SK-N-SH treated with all-trans-retinoic acid at 6 μM for 48 hours (cell line): ENCODE results near the gene LEFTY1.

Experiments used
- ATAC-seq: fragments of 200-7000 bp; cut with Tn5 transposase; 3 replicates; pipeline ENCODE4 v1.9.1; 2020; ENCODE audit warnings: mild to moderate bottlenecking, moderate library complexity
- ARNTL ChIP-seq: fragments of 450-650 bp; formaldehyde crosslinking; IDR thresholded peaks from 2 replicates; pipeline ENCODE4 v1.5.0; 2020; ENCODE audit warnings: low read depth, mild to moderate bottlenecking, moderate library complexity, borderline replicate concordance
- BACH2 ChIP-seq: fragments of 250-450 bp; sonication (Bioruptor Pico); IDR thresholded peaks from 2 replicates; pipeline ENCODE4 v1.9.0; 2021; ENCODE audit warnings: mild to moderate bottlenecking, borderline replicate concordance
- CSDC2 ChIP-seq: fragments of 250-450 bp; sonication (Bioruptor Pico); IDR thresholded peaks from 2 replicates; pipeline ENCODE4 v1.5.0; 2020; ENCODE audit warnings: mild to moderate bottlenecking, moderate library complexity
- CSRNP3 ChIP-seq: fragments of 250-450 bp; sonication (Bioruptor Pico); IDR thresholded peaks from 2 replicates; pipeline ENCODE4 v1.5.1; 2021; ENCODE audit warnings: mild to moderate bottlenecking, moderate library complexity
- ESRRG ChIP-seq: fragments of 250-450 bp; sonication (Bioruptor Pico); IDR thresholded peaks from 2 replicates; pipeline ENCODE4 v1.6.1; 2021; ENCODE audit warnings: mild to moderate bottlenecking
- GLIS3 ChIP-seq: fragments of 250-450 bp; sonication (Bioruptor Pico); IDR thresholded peaks from 2 replicates; pipeline ENCODE4 v1.5.0; 2020; ENCODE audit warnings: mild to moderate bottlenecking, moderate library complexity
- ISL1 ChIP-seq: fragments of 250-450 bp; sonication (Bioruptor Pico); IDR thresholded peaks from 2 replicates; pipeline ENCODE4 v2.1.2; 2022; ENCODE audit warnings: mild to moderate bottlenecking, moderate library complexity
- OSR1 ChIP-seq: fragments of 250-450 bp; sonication (Bioruptor Pico); IDR thresholded peaks from 2 replicates; pipeline ENCODE4 v1.8.0; 2022; ENCODE audit warnings: moderate library complexity, mild to moderate bottlenecking, inconsistent platforms
- PPARA ChIP-seq: fragments of 250-450 bp; sonication (Bioruptor Pico); IDR thresholded peaks from 2 replicates; pipeline ENCODE4 v1.5.0; 2020; ENCODE audit warnings: mild to moderate bottlenecking, borderline replicate concordance
- RARB ChIP-seq: fragments of 250-450 bp; sonication (Bioruptor Pico); IDR thresholded peaks from 2 replicates; pipeline ENCODE4 v1.8.0; 2021; ENCODE audit warnings: mild to moderate bottlenecking, moderate library complexity
- SNAI2 ChIP-seq: fragments of 250-450 bp; sonication (Bioruptor Pico); IDR thresholded peaks from 2 replicates; pipeline ENCODE4 v1.5.0; 2020; ENCODE audit warnings: mild to moderate bottlenecking, moderate library complexity
- TCF4 ChIP-seq: fragments of 250-450 bp; sonication (Bioruptor Pico); IDR thresholded peaks from 2 replicates; pipeline ENCODE4 v1.8.0; 2021; ENCODE audit warnings: mild to moderate bottlenecking, moderate library complexity, borderline replicate concordance
- TOX ChIP-seq: fragments of 250-450 bp; sonication (Bioruptor Pico); IDR thresholded peaks from 2 replicates; pipeline ENCODE4 v1.8.0; 2021; ENCODE audit warnings: mild to moderate bottlenecking, moderate library complexity, borderline replicate concordance
- ZC3H10 ChIP-seq: fragments of 250-450 bp; sonication (Bioruptor Pico); IDR thresholded peaks from 2 replicates; pipeline ENCODE4 v1.5.1; 2021; ENCODE audit warnings: mild to moderate bottlenecking, moderate library complexity
- ZFP3 ChIP-seq: fragments of 250-450 bp; sonication (Bioruptor Pico); IDR thresholded peaks from 2 replicates; pipeline ENCODE4 v1.5.0; 2020; ENCODE audit warnings: mild to moderate bottlenecking, moderate library complexity
- ZFP30 ChIP-seq: fragments of 450-650 bp; formaldehyde crosslinking; IDR thresholded peaks from 2 replicates; pipeline ENCODE4 v1.5.0; 2022; ENCODE audit warnings: mild to moderate bottlenecking, moderate library complexity
- ZNF565 ChIP-seq: fragments of 450-650 bp; formaldehyde crosslinking; conservative IDR thresholded peaks from 2 replicates; pipeline ENCODE4 v1.5.0; 2020; ENCODE audit warnings: low read depth, mild to moderate bottlenecking, moderate library complexity
- ZNF70 ChIP-seq: fragments of 450-650 bp; formaldehyde crosslinking; IDR thresholded peaks from 2 replicates; pipeline ENCODE4 v1.5.0; 2020; ENCODE audit warnings: mild to moderate bottlenecking, moderate library complexity
- ZNF8 ChIP-seq: fragments of 450-650 bp; formaldehyde crosslinking; IDR thresholded peaks from 2 replicates; pipeline ENCODE4 v1.5.0; 2020; ENCODE audit warnings: mild to moderate bottlenecking, moderate library complexity
- TF ChIP-seq, protein P1 (sequence below): fragments of 250-450 bp; sonication (Bioruptor Pico); IDR thresholded peaks from 2 replicates; pipeline ENCODE4 v1.8.0; 2020; ENCODE audit warnings: mild to moderate bottlenecking, moderate library complexity, borderline replicate concordance
- TF ChIP-seq, protein P2 (sequence below): fragments of 250-450 bp; sonication (Bioruptor Pico); IDR thresholded peaks from 2 replicates; pipeline ENCODE4 v1.5.1; 2020; ENCODE audit warnings: low read depth, mild to moderate bottlenecking, moderate library complexity
- TF ChIP-seq, protein P3 (sequence below): fragments of 250-450 bp; sonication (Bioruptor Pico); IDR thresholded peaks from 2 replicates; pipeline ENCODE4 v1.8.0; 2021; ENCODE audit warnings: low read depth, mild to moderate bottlenecking, moderate library complexity, borderline replicate concordance

Gene LEFTY1

GRCh38 chr1:225880636-225881035 is 8.3 kb downstream of the LEFTY1 start:
- ATAC-seq: no peak
- TF ChIP-seq ZFP30 (CRISPR knock-in tag) (no peak), SNAI2 (CRISPR knock-in tag) (no peak), ZFP3 (no peak), ZNF8 (CRISPR knock-in tag) (no peak), ARNTL (CRISPR knock-in tag) (no peak), ZNF70 (CRISPR knock-in tag) (no peak), ISL1 (no peak), GLIS3 (CRISPR knock-in tag) (no peak), RARB (CRISPR knock-in tag) (no peak), TOX (CRISPR knock-in tag) (no peak), CSDC2 (CRISPR knock-in tag) (no peak), BACH2 (CRISPR knock-in tag) (no peak), TCF4 (CRISPR knock-in tag) (no peak), ZNF565 (CRISPR knock-in tag) (no peak), PPARA (CRISPR knock-in tag) (no peak)
- TF ChIP-seq, protein P1, sequence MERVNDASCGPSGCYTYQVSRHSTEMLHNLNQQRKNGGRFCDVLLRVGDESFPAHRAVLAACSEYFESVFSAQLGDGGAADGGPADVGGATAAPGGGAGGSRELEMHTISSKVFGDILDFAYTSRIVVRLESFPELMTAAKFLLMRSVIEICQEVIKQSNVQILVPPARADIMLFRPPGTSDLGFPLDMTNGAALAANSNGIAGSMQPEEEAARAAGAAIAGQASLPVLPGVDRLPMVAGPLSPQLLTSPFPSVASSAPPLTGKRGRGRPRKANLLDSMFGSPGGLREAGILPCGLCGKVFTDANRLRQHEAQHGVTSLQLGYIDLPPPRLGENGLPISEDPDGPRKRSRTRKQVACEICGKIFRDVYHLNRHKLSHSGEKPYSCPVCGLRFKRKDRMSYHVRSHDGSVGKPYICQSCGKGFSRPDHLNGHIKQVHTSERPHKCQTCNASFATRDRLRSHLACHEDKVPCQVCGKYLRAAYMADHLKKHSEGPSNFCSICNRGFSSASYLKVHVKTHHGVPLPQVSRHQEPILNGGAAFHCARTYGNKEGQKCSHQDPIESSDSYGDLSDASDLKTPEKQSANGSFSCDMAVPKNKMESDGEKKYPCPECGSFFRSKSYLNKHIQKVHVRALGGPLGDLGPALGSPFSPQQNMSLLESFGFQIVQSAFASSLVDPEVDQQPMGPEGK (CRISPR knock-in tag): no peak
- TF ChIP-seq, protein P2, sequence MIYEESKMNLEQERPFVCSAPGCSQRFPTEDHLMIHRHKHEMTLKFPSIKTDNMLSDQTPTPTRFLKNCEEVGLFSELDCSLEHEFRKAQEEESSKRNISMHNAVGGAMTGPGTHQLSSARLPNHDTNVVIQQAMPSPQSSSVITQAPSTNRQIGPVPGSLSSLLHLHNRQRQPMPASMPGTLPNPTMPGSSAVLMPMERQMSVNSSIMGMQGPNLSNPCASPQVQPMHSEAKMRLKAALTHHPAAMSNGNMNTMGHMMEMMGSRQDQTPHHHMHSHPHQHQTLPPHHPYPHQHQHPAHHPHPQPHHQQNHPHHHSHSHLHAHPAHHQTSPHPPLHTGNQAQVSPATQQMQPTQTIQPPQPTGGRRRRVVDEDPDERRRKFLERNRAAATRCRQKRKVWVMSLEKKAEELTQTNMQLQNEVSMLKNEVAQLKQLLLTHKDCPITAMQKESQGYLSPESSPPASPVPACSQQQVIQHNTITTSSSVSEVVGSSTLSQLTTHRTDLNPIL (CRISPR knock-in tag): no peak

DNA sequence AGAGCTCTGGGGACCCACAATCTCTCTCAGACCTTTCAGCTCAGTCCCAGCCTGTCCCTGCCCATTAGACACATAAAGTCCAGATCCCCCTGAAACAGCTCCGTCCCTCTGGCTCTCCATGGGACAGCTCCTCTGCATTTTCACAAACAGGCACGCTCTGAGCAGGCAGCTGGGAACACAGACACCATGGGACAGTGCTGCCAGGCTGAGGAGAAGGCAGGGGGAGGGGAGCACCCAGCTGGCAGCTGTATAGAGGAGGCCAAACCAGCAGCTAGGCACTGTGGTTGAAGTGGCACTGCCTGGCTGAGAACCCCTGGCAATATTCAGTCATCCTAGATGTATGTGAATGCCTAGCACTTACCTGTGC is 8.7 kb downstream of the LEFTY1 start:
- TF ChIP-seq OSR1 (no peak), ISL1 (no peak), SNAI2 (CRISPR knock-in tag) (no peak), ESRRG (no peak), ARNTL (CRISPR knock-in tag) (no peak), GLIS3 (CRISPR knock-in tag) (no peak), ZNF70 (CRISPR knock-in tag) (no peak), ZNF565 (CRISPR knock-in tag) (no peak), ZFP30 (CRISPR knock-in tag) (no peak), PPARA (CRISPR knock-in tag) (no peak), ZC3H10 (no peak), TOX (CRISPR knock-in tag) (no peak), ZFP3 (no peak)
- TF ChIP-seq, protein P3, sequence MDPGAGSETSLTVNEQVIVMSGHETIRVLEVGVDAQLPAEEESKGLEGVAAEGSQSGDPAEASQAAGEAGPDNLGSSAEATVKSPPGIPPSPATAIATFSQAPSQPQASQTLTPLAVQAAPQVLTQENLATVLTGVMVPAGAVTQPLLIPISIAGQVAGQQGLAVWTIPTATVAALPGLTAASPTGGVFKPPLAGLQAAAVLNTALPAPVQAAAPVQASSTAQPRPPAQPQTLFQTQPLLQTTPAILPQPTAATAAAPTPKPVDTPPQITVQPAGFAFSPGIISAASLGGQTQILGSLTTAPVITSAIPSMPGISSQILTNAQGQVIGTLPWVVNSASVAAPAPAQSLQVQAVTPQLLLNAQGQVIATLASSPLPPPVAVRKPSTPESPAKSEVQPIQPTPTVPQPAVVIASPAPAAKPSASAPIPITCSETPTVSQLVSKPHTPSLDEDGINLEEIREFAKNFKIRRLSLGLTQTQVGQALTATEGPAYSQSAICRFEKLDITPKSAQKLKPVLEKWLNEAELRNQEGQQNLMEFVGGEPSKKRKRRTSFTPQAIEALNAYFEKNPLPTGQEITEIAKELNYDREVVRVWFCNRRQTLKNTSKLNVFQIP: no peak
- TF ChIP-seq, protein P2 (CRISPR knock-in tag): no peak
- no peak for ATAC-seq

DNA sequence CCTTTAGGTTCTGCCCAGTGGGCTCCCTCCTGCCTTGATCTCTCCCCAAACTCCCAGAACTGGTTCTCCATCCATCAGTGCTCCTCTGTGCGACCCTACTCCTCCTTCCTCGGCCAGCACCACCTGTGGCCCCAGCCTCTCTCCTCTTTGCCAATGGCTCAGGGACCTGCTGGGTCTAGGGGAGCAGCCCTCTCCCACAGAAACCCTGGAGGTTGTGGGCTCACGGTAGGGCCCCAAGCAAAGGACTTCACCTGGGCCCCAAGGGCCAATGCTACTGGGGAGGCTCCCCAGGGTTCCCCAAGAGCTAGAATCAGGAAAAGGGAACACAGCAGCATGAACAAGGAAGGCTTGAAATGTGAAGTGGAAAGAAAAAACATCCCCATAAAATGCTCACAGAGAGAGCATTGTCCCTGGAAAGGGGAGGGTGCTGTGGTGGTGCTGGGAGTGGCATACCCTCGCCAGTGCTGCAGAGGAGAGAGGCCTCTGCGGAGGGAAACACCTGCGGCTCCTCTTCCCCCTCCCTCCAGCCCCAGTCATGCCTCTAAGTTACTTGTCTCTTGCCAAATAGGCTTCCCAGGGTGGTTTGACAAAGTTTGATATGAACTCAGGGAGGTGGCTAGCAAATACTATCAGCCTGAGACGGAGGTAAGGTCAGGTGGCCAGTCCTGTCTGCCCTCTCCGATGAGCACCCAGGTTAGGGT is 9.3 kb downstream of the LEFTY1 start:
- ATAC-seq: no peak
- TF ChIP-seq ARNTL (CRISPR knock-in tag): no peak
- TF ChIP-seq, protein P2 (CRISPR knock-in tag): no peak
- TF ChIP-seq ZFP30 (CRISPR knock-in tag): no peak
- TF ChIP-seq ZNF8 (CRISPR knock-in tag): no peak
- no peak for TF ChIP-seq GLIS3 (CRISPR knock-in tag)
- TF ChIP-seq, protein P3: no peak
- TF ChIP-seq CSRNP3 (CRISPR knock-in tag): no peak
- no peak for TF ChIP-seq ISL1
- no peak for TF ChIP-seq ESRRG
- TF ChIP-seq, all 23 proteins: peak for 0
